ENCODE results near the gene DNAJC5G.
"Not testable (repeated sequence)": the region's sequence is repeated elsewhere in the genome, so short reads cannot be mapped to it uniquely, and the experiment has no call there.

Gene DNAJC5G

DNA sequence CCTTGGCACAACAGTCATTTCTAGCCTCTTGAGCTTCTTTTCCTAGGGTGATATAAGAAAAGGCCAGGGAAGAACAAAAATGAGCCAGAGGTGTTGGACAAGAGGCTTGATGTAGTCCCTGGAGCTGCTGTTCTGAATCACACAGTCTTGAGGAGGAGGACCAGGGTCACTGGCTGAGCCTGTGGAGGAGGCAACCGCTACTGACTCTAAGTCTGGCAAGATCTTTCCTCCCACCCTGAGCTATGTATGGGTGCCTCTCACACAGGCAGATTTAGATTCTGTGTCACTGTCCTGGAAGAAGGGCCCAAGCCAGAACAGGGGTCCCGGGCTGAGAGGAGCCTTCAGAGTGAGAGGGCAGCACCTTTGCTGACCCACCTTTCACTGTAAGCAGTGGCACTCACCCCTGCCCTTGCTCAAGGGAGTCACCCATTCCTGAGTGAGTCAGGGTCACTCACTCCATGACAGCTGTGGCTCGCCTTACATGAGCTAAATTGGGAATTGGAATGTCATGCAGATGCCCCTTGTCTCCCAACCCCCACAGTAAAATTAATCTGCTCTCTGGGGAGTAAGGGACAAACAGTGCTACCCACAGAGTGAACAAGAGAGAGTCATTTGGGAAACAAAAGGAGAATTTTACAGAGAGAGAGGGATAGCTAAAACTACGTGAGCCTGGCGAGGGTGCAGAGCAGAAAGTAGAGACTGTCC is 6.8 kb downstream of the DNAJC5G start, which contains the start of gene TRIM54:
Gene TRIM54 (plus strand): TSS at position 575 of the 705 bp plus-strand sequence. CDS start 303 bp downstream, outside the sequence.
- no peak for DNase-seq (ENCODE audit: low spot score)

DNA sequence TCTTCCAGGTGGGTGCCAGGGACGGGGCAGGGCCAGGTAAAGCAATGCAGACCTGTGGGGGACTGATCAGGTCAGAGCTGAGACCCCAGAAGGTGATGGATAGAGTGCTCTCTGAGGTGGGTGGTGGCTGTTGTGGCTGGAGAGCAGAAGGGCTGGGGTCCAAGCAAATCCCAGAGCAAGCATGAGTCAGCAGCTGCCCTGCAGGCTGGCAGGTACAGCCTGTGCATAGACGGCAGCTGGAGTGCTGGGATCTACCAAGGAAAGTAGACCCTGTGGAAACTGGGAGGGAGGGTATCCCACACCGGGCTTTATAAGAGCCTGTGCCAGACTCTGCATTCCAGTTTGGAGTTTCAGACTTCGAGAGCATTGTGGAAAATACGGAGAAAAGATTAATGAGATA is 7.7 kb downstream of the DNAJC5G start:
- DNase-seq (ENCODE audit: low spot score) = no peak

DNA sequence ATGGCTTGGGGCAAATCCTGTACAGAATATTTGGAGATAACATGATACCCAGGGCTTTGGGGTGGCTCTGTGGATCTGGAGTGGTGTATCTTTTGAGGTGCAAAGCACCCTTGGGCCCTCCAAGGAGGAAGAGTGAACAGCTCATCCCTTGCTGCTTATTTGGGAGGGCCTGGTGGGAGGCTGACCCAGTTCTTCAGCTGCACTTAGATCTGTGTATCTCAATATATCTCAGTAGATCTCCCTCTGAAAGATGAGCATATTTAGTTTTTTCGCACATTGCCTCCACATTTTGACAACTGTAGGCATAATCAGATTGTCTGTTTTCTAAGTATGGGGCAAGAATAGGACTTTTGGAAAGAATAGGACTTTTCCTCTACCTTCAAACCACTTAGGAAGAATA is 9.8 kb downstream of the DNAJC5G start:
- DNase-seq (ENCODE audit: low spot score) = no peak

DNA sequence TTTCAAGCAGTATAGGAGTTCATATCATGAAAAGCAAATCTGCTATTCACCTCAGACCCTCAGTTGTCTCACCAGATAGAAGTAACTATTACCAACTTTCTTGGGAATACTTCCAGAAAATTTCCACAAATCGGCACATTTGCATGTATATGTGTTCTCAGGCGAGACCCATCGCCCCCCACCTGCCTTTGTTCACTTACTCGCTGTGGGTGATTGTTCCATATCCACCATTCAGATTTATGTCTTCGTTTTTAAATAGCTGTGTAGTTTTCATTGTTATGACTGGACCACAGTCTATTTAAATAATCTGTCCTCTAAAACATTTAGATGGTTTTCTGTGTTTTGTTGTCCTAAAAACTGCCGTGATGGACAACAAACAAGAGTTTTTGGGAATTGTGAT is 10.2 kb downstream of the DNAJC5G start:
- no peak for DNase-seq (ENCODE audit: low spot score)

DNA sequence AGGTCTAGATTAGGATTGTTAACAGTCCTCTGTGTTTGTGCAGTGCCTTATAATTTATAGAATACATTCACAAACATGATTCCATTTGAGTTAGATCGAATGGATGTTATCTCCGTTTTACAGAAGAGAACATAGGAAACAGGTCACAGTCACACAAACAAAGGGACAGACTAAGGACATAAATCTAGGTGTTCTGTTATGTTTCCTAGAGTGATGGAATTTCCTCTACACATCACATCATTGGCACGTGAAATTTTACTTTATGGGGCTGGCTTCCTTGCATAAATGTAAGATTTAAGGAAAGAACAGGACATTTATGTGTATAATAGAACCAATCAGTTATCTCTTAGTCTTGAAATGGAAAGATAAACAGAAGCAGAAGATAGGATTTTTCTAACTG is 13.4 kb downstream of the DNAJC5G start:
- no peak for DNase-seq (ENCODE audit: low spot score)

DNA sequence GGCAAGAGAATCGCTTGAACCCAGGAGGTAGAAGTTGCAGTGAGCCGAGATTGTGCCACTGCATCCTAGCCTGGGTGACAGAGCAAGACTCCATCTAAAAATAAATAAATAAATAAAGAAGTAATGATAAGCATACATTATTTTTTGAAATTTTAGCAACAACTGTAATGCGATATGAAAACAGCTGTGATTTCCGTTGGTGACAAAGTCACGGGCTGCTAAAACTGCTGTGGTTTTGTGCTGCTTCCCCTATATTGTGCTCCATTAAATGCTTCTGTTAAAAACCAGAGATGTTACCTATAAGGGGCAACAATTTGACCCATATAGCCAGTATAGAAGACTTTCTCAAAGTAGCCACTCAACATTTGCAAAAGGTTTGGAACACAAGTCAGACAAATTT is 15.3 kb downstream of the DNAJC5G start:
- DNase-seq (ENCODE audit: low spot score) = no peak

DNA sequence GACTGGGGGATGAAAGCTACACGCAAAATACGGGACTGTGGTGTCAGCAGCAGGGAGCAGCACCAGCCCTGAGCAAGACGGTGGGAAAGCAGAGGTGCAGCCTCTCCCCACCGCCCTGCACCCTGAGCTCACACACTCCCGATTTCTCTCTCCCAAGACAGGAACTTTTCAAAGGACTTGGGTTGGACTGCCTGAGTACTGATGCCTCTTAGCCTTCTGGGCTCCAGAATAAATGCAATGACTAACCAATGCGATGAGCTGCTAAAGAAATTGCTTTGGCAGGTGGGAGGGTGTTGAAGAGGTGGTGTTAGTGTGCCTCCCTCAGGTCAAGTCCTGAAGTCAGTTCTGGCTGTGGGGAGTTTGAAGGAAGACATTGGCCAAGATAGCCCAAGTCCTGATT is 16.6 kb downstream of the DNAJC5G start:
- no peak for DNase-seq (ENCODE audit: low spot score)

DNA sequence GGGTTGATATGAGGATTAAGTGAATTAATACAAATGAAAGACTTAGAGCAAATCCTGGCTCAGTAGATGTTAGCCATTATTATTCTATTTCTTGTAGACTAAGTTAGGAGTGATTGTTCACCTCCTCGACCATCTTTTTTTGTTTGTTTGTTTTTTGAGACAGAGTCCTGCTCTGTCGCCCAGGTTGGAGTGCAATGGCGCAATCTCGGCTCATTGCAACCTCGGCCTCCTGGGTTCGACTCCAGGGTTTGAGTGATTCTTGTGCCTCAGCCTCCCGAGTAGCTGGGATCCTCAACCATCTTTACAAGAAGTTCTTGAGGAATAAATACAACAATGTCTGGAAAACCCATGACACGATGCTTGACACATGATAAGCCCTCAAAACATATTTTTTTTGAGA is 19.7 kb downstream of the DNAJC5G start:
- DNase-seq (ENCODE audit: low spot score) = no peak

DNA sequence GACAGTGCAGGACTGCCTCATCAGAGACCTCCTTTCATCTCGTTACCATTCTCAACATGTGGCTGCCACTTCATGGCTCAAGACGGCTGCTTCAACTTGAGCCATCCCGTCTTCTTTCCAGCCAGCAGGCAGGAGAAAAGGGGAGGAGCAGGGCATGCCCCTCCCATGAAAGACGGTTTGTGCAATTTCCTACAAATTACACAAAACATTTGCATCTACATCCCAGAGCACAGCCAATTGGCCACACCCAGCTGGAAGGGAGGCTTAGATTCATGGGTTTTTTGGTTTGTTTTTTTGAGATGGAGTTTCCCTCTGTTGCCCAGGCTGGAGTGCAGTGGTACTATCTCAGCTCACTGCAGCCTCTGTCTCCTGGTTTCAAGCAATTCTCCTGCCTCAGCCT is 21.2 kb downstream of the DNAJC5G start:
- DNase-seq (ENCODE audit: low spot score) = no peak

DNA sequence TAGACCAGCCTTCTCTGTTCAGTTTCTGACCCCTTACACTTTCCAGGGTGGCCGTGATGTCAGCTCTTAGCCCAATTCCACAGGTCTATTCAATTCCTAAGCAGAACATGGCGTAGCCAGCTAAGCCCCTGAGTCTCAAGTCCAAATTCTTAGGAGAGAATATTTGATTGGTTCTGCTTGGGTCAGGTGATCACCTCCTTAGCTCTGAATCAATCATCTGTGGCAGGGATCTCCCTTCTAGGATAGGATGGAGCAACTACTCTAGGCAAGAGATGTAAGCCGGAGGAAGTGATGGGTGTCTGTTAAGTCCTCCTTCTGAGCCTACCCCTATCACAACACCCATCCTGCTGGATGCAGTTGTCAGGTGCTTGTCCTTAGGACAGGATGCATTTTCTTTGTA is 22.0 kb downstream of the DNAJC5G start:
- DNase-seq (ENCODE audit: low spot score) = no peak

DNA sequence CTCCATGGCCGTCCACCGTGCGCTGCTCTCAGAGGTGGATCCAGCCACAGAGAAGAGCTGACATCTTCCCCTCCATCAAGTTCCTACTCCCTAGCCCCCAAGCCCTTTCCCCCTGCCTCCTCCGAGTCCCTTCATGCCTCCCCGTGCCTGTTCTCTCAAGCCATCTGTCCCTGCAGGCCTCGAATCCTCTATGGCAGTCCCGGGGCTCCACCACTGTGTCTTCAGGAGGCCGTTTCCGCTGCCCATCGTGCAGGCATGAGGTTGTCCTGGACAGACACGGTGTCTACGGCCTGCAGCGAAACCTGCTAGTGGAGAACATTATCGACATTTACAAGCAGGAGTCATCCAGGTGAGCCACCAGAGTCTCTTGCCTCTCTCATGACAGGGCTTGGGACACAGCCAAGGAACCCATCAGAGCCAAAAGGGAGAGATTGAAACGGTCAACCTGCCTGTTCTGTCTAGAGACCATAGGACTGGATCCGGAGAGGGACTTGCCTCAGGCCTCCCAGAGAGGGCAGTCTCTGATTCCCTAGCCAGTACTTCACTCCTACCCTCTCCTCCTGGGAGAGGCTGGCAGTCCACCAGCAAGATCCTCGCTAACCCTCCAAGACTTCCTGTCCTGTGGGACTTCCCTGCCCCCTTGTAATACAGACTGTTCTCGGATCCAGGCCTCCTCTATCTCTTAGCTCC is 23.3 kb downstream of the DNAJC5G start:
- no peak for DNase-seq (ENCODE audit: low spot score)

DNA sequence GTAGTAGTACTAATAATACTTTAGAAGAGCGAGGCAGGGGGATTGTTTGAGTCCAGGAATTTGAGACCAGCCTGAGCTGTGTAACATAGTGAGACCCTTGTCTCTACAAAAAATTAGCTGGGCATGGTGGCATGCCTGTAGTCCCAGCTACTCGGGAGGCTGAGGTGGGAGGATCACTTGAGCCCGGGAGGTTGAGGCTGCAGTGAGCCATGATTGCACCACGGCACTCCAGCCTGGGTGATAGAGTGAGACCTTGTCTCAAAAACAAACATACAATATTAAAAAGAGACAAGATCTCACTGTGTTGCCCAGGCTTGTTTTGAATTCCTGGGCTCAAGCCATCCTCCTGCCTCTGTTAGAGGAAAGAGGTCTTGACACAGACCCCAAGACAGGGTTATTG is 25.4 kb downstream of the DNAJC5G start:
- not testable (repeated sequence) for DNase-seq (ENCODE audit: low spot score)

DNA sequence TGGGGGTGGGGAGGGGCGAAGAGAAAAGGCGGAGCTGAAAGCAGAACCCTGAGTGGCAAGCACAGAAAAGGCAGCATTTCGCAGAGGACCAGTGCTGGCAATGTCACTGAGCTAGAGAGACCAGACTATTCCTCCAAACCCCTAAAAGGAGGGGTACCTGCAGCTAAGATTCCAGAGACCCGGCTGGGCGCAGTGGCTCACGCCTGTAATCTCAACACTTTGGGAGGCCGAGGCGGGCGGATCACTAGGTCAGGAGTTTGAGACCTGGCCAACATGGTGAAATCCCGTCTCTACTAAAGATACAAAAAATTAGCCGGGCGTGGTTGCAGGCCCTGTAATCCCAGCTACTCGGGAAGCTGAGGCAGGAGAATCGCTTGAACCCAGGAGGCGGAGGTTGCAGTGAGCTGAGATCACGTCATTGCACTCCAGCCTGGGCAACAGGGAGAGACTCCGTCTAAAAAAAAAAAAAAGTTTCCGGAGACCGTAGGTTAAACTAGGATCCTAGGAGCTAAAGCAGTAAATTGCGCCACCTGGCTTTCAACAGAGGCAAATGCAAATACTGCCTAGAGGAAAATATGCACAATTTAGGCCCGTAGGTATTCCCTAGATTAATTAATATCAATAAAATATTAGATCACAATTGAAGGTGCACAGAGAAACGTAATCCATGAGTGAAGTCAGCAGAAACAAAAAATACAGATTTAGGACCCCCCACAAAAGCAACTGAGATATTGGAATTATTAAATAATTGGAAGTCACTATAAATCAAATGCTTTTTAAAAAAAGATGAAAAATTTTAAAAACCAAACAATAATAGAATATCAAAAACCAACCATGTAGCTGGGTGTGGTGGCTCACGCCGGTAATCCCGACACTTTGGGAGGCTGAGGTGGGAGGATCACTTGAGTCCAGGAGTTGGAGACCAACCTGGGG is 28.1 kb downstream of the DNAJC5G start:
- DNase-seq (ENCODE audit: low spot score) = peak; percentile 70

DNA sequence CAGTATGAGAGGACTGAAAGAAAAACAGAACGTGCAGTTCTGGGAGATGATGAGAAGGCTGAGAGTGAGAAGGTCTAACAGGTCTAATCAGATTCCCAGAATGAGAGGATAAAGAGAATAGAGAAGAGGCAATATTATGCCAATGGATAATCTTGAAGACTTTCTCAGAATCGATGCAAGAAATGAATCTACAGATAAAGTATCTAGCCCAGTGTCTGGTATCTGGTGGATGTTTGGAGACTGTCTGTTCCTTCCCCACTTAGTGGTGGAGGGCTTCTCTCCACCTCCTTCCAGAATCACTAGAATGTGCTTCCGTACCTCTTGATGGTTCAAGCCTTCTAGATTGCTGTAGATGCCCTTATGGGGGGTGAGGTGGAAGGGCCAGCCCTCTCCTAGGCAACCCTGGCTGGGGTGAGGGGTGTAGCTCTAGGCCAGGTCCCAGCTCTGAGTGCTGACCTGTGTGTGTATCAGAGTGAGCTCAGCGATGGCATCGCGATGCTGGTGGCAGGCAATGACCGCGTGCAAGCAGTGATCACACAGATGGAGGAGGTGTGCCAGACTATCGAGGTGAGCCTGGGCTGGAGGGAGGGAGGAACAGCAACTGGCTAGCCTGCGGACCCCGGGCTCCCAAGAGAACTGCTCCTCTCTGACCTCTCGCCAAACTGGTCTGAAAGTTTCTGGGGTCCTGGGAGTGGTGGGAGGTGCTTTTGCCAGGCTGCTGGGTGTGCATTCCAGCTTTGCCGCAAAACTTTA is 29.4 kb downstream of the DNAJC5G start:
- DNase-seq (ENCODE audit: low spot score) = no peak

DNA sequence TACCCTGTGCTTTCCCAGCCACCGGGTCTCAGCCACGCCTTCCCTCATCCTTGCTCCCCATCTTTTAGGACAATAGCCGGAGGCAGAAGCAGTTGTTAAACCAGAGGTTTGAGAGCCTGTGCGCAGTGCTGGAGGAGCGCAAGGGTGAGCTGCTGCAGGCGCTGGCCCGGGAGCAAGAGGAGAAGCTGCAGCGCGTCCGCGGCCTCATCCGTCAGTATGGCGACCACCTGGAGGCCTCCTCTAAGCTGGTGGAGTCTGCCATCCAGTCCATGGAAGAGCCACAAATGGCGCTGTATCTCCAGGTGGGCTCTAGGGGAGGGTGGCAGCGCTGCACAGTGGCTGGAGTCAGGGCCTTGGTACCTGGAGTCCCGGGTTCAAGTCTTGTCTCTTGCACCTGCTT is 30.3 kb downstream of the DNAJC5G start:
- no peak for DNase-seq (ENCODE audit: low spot score)

DNA sequence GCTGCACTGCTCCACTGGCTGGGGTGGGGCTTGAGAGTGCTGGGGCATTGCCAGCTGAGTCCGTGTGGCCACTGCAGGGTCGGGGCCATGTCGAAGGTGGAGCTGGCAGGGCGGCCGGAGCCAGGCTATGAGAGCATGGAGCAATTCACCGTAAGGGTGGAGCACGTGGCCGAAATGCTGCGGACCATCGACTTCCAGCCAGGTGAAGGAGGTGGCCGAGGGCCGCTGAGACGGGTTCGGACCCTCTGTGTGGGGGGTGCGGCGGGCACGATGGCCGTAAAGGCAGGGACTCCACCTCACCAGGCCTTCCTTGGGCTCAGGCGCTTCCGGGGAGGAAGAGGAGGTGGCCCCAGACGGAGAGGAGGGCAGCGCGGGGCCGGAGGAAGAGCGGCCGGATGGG is 30.9 kb downstream of the DNAJC5G start:
- DNase-seq (ENCODE audit: low spot score) = no peak

DNA sequence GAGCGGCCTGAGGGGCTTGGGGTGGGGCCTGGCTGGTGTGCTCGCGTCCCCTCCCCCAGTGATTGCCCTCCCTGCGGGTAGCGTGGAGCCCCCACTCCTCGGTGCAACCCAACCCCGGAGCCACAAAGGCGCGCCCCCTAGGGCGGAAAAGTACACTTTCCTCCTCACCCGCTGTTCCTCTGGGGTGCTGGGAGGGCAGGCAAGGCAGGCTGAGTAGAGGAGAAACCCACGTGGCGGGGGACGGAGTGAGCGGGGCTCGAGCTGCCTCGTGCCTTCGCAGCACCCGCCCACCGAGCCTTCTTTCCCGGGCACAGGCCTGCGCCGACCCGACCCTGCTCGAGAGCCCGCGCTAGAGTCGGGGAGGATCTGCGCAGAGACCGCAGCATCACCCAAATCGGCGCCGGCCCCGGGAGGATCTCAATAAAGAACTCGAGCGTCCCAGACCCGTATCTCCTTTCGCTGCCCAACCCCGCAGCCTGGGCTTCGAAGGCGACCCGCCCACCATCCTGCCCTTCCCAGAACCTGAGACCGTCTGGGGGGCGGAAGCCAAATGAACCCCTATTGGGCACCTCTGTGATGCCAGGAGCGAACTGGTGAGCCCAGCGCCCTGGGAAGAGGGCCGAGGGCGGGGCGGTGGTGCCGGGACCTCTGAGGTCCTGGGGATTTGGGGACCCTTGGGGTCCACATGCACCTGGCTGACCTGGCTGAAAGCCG is 31.5 kb downstream of the DNAJC5G start:
- DNase-seq (ENCODE audit: low spot score) = peak; percentile 5

DNA sequence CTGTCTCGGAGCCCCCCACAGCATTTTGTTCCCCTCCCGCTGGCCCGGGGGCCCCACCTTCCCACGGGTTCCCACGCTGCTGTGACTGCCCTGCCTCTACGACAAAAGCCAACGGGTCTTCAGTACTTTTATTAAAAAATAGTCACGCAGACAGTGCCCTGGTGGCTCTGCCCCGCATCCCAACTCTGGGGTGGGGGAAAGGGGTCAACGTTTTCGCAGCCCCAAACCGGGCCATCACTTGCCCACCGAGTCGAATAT is 32.0 kb downstream of the DNAJC5G start:
- no peak for DNase-seq (ENCODE audit: low spot score)

DNA sequence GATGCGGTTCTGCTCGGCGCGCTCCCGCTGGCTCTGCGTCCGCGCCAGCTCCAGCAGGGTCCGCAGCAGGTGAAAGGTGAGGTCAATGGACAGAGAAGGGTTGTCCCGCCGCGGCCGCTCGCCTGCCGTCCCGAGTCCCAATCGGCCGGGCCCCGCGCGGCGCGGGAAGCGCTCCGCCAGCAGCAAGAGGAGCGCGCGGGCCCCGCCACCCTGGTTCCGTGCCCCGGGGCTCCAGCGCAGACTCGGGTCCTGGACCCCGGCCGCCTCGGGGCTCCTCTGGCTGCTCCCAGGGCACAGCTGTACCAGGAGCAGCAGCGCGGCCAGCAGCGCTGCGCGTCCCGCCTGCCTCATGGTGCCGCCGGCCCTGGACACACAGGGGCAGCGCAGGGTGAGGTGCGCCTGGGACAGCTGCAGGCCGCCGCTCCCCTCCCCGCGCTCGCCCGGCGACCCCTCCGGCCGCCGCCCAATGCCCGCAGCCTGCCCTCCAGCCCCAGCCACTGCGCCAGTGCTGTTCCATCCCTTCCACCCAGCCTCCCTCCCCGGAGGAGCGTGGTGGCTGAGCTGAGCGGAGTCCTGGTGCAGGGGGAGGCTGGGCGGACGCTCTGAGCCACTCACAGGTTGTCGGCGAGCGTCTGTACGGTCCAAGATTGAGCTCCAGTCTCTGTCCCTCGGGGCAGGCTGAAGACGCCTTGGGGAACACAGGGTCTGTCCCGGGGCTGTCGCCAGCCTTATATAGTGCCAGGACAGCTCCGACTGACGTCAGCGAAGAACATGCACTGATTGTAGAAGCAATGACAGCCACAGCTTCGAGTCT is 32.5 kb downstream of the DNAJC5G start:
- no peak for DNase-seq (ENCODE audit: low spot score)

DNA sequence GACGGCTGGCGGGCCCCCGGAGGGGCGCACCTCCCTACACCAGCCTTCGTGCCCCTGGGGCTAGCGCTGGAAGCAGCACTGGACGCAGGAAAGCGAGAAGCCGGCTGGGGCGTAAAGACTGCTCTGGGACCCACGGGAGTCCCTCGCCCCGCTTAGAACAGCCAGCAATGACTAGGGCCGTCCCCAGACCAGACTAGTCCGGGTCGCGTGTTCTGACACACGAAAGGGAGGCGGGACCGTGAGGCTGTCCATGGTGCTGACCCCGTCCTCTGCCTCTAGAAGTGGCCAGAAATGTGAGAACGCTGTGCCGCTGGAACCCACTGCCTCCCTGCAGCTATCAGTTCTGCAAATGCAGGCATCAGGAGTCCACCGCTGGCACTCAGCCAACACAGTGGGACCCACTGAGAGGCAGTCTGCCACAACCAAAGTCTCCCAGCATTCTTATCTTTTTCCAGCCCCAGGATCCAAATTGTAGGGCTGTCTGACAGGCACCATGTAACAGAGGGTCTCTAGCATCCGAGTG is 33.2 kb downstream of the DNAJC5G start, which contains the start of gene UCN:
Gene UCN (minus strand): TSS at position 87 of the 523 bp plus-strand sequence. CDS start 550 bp downstream, outside the sequence.
- no peak for DNase-seq (ENCODE audit: low spot score)
